ENCODE results near the gene PAWR.
"Not testable (repeated sequence)": the region's sequence is repeated elsewhere in the genome, so short reads cannot be mapped to it uniquely, and the experiment has no call there.

PAWR gene

GRCh38 chr12:79686171-79686570 is 4.6 kb downstream of the PAWR start:
- DNase-seq (ENCODE audit: low read depth), result no peak

GRCh38 chr12:79685068-79685467 is 5.7 kb downstream of the PAWR start:
- DNase-seq (ENCODE audit: low read depth), result peak; percentile 68

GRCh38 chr12:79684338-79684737 is 6.4 kb downstream of the PAWR start:
- not testable (repeated sequence) for DNase-seq (ENCODE audit: low read depth)

DNA sequence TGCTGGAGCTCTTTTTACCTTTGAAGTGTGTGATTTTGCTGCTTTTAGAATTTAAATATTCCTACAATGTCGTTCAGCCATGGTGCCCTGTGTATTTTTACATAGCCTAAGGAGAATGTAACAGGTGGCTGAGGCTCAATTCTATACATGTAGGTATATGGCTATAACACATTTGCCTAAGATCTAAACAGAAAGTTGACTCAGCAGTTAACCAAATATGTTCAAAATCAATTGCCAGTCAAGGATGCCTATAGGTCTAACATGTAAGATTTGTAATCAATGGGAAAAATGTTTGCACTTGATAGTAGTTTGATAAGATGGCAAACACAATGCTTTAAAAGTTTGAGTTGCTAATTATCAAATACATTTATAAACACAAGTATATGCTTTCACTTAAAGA is 8.2 kb downstream of the PAWR start:
- DNase-seq (ENCODE audit: low read depth), result no peak

DNA sequence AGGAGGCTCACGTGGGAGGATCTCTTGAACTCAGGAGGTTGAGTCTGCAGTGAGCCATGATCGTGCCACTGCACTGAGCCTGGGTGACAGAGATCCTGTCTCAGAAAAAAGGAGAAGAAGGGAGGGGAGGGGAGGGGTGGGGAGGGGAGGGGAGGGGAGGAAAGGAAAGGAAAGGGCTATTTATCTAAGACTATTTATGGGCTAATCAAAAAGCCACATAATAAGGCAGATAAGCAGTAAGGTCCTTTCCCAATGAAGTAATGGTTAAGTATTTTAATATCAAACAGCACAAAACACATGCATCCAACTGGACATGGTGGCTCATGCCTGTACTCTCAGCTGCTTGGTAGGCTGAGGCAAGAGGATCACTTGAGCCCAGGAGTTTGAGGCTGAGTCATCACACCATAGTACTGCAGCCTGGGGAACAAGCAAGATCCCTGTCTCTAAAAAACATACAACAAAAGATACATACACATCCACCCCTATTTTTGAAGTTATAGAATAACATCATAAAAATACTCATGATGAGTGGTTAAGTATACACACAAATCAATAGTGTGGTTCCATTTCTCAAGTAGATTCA is 9.7 kb downstream of the PAWR start:
- peak; percentile 70 for DNase-seq (ENCODE audit: low read depth)

- DNase-seq (ENCODE audit: low read depth), result no peak
Observed at GRCh38 chr12:79680051-79680450, 10.7 kb downstream of the PAWR start.

- DNase-seq (ENCODE audit: low read depth), result no peak
Observed at GRCh38 chr12:79678306-79678705, 12.5 kb downstream of the PAWR start.

DNA sequence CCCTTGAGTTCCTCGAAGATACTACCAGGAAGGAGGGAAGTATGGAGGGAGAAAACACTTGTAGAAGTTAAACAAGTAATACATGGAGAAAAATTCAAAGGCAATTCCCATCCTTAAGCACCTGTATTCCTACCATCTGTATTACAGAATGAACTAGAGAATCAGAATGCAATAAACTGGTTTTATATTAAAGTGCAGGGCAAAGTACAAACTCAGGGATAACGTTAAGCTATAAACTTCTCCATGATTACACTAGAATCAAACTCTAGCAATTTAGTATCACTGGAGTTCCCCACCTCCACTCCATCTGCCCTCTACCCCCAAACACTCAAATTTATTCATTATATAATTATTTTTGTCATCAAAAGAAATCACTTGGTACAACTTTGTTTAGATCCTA is 13.1 kb downstream of the PAWR start:
- no peak for DNase-seq (ENCODE audit: low read depth)

DNA sequence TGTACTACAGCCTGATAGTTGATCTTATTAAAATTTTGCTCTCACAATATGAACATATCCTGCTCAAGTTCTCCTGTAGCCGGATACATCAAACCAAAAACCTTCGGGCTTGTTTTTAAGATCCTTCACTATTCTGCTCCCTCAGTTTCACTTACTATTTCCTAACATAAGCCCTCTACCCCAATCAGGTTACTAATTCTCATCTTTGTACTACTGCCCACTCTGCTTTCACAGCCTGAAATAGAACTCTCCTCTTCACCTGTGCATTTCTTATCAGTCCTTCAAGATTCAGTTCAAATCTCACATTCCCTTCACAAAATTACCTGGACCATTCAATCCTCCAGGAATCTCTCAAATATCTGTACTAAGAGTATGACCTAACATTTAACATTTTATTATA is 14.2 kb downstream of the PAWR start:
- DNase-seq (ENCODE audit: low read depth), result no peak

GRCh38 chr12:79674629-79675028 is 16.1 kb downstream of the PAWR start:
- peak; percentile 67 for DNase-seq (ENCODE audit: low read depth)

GRCh38 chr12:79673354-79673753 is 17.4 kb downstream of the PAWR start:
- no peak for DNase-seq (ENCODE audit: low read depth)

DNA sequence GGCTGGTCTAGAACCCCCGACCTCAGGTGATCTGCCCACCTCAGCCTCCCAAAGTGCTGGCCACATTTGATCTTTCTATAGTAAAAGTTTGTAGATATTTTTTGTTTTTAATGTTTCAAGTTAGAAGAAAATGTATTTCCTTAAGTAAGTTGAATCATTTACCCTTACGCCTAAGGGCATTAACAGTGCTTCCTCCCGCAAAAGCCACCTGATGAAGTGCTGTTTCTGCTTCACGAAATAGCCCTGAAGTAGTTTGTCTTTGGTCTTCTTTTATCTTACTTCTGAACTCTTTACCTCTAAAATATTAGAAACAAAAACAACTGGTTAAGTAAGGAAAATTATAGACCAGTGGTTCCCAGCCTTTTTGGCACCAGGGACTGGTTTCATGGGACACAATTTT is 22.7 kb downstream of the PAWR start:
- no peak for DNase-seq (ENCODE audit: low read depth)

DNA sequence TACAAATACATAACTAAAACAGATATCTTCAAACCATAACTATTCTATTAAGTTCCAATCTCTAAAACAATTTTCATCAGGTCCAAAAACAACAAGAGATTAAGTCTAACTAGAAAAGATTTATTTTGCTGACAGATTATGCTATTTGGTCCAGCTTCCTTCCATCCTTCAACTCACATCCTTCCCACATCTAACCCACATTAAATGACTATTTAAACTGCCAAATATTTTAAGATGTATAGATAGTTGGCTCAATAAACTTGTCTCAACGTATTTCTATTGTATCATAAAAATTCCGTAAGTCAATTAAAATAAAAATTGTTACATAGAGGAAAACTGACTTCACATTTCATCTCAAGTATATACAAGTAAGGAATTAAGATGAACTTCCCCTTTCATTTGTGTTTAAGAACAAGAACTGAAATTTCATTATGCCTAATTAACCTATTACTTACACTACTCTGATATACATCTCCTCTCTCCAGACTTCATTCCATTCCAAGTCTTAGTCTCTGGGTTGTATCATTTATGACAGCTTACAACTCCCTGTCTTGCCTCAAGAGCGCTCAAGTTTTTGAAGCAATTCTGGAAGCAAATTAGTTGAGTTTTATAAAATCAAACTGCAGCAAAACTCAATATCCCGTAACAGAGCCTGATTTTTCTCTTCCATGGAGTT is 25.4 kb downstream of the PAWR start:
- peak; percentile 88 for DNase-seq (ENCODE audit: low read depth)

DNA sequence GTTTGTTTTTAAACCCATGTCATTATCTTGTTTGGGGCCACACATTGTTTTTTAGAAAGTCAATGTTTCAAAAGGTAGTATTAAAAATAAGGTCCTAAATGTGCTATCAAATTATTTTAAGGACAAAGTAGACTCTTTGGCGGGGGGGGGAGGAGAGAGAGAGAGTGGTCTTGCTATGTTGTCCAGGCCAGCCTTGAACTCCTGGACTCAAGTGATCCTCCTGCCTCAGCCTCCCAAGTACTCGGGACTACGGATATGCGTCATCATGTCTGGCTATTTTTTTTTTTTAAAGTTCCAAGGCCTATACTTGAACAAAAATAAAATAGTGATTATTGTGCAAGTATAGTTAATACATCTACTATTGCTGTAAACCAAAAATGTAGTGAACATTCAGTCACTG is 26.2 kb downstream of the PAWR start:
- DNase-seq (ENCODE audit: low read depth), result no peak

DNA sequence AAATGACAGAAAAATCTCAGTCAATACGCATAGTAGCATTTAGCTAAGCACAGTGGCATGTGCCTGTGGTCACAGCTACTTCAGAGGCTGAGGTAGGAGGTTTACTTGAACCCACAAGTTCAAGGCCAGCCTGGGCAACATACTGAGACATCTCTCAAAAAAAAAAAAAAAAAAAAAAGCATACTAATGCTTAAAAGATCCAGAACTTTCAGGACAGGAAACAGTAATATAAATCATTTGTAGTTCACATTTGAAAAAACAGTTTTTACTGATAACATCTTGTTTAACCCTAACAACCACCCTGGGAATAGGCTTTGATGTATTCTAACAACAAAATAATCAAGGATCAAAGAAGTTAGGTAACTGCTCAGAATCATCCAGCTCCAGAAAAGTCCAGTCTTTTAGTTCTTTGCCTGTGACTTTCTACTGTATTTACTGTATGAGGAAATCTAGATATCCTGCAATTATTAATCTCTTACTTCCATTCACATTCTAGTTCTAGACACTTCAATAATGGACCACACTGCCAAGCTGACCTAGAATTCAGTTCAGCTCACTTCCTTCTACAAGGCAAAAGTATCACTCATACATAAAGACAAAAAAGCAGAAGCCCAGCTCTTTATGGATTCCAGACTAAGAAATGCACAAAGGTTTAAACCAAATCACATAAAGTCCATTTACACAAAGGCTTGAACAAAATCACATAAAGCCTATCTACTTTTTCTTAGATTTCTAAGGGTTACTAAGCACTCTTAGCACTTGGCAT is 28.5 kb downstream of the PAWR start:
- DNase-seq (ENCODE audit: low read depth), result peak; percentile 78

- peak; percentile 11 for DNase-seq (ENCODE audit: low read depth)
Observed at GRCh38 chr12:79661629-79662028, 29.1 kb downstream of the PAWR start.

- DNase-seq (ENCODE audit: low read depth), result peak; percentile 17
Observed at GRCh38 chr12:79659961-79660431, 30.8 kb downstream of the PAWR start.

GRCh38 chr12:79658221-79658620 is 32.5 kb downstream of the PAWR start:
- DNase-seq (ENCODE audit: low read depth), result peak; percentile 29

DNA sequence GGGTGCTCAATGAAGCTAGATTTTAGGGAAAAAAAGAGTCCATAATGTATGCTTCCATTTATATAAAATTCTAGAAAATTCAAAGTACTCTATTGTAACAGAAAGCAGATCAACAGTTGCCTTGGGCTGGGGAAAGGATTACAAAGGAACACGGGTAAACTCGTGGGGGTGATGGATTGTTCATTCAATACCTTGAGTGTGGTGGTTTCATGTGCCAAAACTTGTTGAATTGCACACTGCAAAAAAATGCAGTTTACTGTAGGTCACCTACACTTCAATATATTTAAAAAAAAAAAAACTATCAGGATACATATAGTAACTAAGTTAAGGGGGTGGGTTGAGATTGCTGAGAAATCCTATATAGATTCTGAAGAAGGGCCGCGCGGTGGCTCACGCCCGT is 33.6 kb downstream of the PAWR start:
- DNase-seq (ENCODE audit: low read depth), result no peak

DNA sequence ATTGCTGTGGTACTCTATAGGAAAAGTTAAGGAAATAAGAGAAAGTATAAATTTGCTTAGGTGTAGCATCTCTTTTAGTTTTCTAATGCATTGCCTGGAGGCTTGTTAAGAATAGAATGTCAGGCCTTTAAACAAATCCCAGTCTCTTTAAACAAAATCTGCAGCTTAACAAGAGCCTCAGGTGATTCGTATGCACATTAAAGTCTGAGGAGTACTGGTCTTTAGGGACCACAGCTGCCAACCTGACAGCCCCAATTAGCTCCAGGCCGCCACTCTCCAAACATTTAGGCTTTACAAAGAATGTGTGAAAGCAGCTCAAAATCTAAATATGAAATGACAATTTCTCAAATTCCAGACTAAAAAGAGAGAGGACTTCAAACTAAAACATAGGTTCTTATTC is 35.7 kb downstream of the PAWR start:
- DNase-seq (ENCODE audit: low read depth), result no peak

- no peak for DNase-seq (ENCODE audit: low read depth)
Observed at GRCh38 chr12:79652521-79652920, 38.2 kb downstream of the PAWR start.

GRCh38 chr12:79650440-79650839 is 40.3 kb downstream of the PAWR start:
- no peak for DNase-seq (ENCODE audit: low read depth)

DNA sequence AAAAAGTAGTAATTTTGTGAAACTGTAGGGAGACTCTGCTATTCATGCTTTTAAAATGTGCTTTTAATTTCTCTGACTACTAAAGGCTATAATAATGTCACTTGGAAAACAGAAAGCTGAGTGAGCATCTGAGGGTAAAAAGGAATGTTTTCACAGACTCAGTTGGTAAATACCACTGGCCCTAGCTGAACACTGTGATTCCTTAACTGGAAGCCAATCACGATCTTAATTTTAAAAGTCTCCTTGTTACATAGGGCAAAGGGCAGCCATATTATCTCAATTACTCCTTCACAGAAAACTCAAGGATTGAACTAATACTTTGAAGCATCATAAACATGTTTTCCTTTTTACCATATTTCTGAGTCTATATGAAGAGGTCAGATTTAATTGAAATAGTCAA is 41.9 kb downstream of the PAWR start:
- no peak for DNase-seq (ENCODE audit: low read depth)
